Keratinocyte (primary cell): ENCODE measurements around the gene MALRD1. TPM values are rescaled to one million over a fixed set of nuclear protein-coding genes. Genes with fewer than 3 reads are reported as not detected.

ENCODE experiments used
- DNase-seq: peaks from one replicate; pipeline ENCODE4 v3.0.0-alpha.2; 2011; ENCODE audit warnings: low read depth, missing footprints, low spot score
- FAIRE-seq: peaks from 2 replicates; lab custom pipeline; 2011; peaks lifted over from hg19 to GRCh38; lab: Jason Lieb, UNC
- H2AFZ ChIP-seq: 2 replicates; pipeline ENCODE4 v1.6.0; 2012; ENCODE audit warnings: low read length, control low read depth, inconsistent platforms; ENCODE audit not compliant: control insufficient read depth
- H3K27ac ChIP-seq: 2 replicates; pipeline ENCODE4 v1.5.1; 2011; ENCODE audit warnings: low read length; ENCODE audit not compliant: control insufficient read depth, insufficient read depth
- H3K27me3 ChIP-seq: 3 replicates; pipeline ENCODE4 v1.6.0; 2011; ENCODE audit warnings: low read length; ENCODE audit not compliant: control insufficient read depth, insufficient read depth; ENCODE audit errors: extremely low read depth
- H3K36me3 ChIP-seq, 2 experiments: 2 replicates in 1 of 2; 3 replicates in 1 of 2; pipeline ENCODE4 v1.5.1; 2011; ENCODE audit warnings: low read length in 2 of 2, mild to moderate bottlenecking in 1 of 2; ENCODE audit not compliant: control insufficient read depth in 2 of 2, insufficient read depth in 2 of 2; ENCODE audit errors: extremely low read depth in 1 of 2
- H3K4me1 ChIP-seq: 3 replicates; pipeline ENCODE4 v1.5.1; 2011; ENCODE audit warnings: low read length; ENCODE audit not compliant: control insufficient read depth, insufficient read depth; ENCODE audit errors: extremely low read depth
- H3K4me2 ChIP-seq: 3 replicates; pipeline ENCODE4 v1.6.0; 2011; ENCODE audit warnings: low read depth, low read length; ENCODE audit not compliant: control insufficient read depth, insufficient read depth; ENCODE audit errors: extremely low read depth
- H3K4me3 ChIP-seq, 3 experiments: fragments of 200-600 bp in 1 of 3; sonication (generic) in 1 of 3; 2 replicates in 2 of 3; 3 replicates in 1 of 3; pipeline ENCODE4 v1.5.1; 2011 to 2016; ENCODE audit warnings: low read length in 3 of 3, mild to moderate bottlenecking in 3 of 3, control low read depth in 2 of 3, inconsistent platforms in 1 of 3, low read depth in 1 of 3, mixed read lengths in 1 of 3, mixed run types in 1 of 3, moderate library complexity in 1 of 3; ENCODE audit not compliant: control insufficient read depth in 2 of 3, insufficient read depth in 2 of 3; ENCODE audit errors: extremely low read depth in 1 of 3
- H3K79me2 ChIP-seq: 2 replicates; pipeline ENCODE4 v1.6.0; 2012; ENCODE audit warnings: low read length; ENCODE audit not compliant: control insufficient read depth, insufficient read depth
- H3K9ac ChIP-seq: 3 replicates; pipeline ENCODE4 v1.6.0; 2011; ENCODE audit warnings: low read length; ENCODE audit not compliant: control insufficient read depth, insufficient read depth; ENCODE audit errors: extremely low read depth
- H3K9me1 ChIP-seq: 3 replicates; pipeline ENCODE4 v1.6.0; 2011; ENCODE audit warnings: low read length; ENCODE audit not compliant: control insufficient read depth, insufficient read depth; ENCODE audit errors: extremely low read depth
- H3K9me3 ChIP-seq: 2 replicates; pipeline ENCODE4 v1.5.1; 2012; ENCODE audit warnings: low read depth, low read length; ENCODE audit not compliant: control insufficient read depth
- H4K20me1 ChIP-seq: 3 replicates; pipeline ENCODE4 v1.6.0; 2011; ENCODE audit warnings: low read length; ENCODE audit not compliant: control insufficient read depth, insufficient read depth; ENCODE audit errors: extremely low read depth
- EZH2 ChIP-seq: IDR thresholded peaks from one replicate; pipeline ENCODE4 v1.6.1; 2012; ENCODE audit warnings: inconsistent platforms, mild to moderate bottlenecking, low read length, moderate library complexity
- dilution Hi-C: fragments of 300-500 bp; cut with MboI; formaldehyde crosslinking; loops from one replicate; pipeline ENCODE4 v1.7.0; 2020; ENCODE audit warnings: low sequenced_read_pairs; ENCODE audit not compliant: extremely low pct_ligation_motif_present
- polyA plus RNA-seq, 5 experiments: library from polyadenylated mRNA; depleted of rRNA in 3 of 5; stranded (reverse) in 3 of 5; stranded (forward) in 1 of 5; unstranded in 1 of 5; fragments of >200 nt; gene quantifications; 1 replicate in 1 of 5; 2 replicates in 3 of 5; 3 replicates in 1 of 5; pipeline versions ENCODE4 v1.2.1 to v1.2.3, GENCODE V29; 2011 to 2012; ENCODE audit warnings: missing spikeins in 2 of 5, low read depth in 1 of 5, low replicate concordance in 1 of 5
- TF ChIP-seq, protein P1 (sequence below), 3 experiments: IDR thresholded peaks in 1 of 3; conservative IDR thresholded peaks in 1 of 3; optimal IDR thresholded peaks in 1 of 3; 2 replicates in 2 of 3; 3 replicates in 1 of 3; pipeline versions ENCODE3 to v1.5.1; 2011; ENCODE audit warnings: low read length in 3 of 3, mild to moderate bottlenecking in 3 of 3, moderate library complexity in 2 of 3, control low read depth in 1 of 3, inconsistent platforms in 1 of 3; ENCODE audit not compliant: insufficient read depth in 2 of 3; ENCODE audit errors: extremely low read depth in 1 of 3

MALRD1 gene
- polyA plus RNA-seq, 1 donor (not counting 4 experiments of a cell fraction or from before 2014, with no cell fraction given) = not detected

- dilution Hi-C loops = no loop called here
- DNase-seq (no peak), FAIRE-seq (no peak)
- no peak for TF ChIP-seq EZH2
- TF ChIP-seq, protein P1, sequence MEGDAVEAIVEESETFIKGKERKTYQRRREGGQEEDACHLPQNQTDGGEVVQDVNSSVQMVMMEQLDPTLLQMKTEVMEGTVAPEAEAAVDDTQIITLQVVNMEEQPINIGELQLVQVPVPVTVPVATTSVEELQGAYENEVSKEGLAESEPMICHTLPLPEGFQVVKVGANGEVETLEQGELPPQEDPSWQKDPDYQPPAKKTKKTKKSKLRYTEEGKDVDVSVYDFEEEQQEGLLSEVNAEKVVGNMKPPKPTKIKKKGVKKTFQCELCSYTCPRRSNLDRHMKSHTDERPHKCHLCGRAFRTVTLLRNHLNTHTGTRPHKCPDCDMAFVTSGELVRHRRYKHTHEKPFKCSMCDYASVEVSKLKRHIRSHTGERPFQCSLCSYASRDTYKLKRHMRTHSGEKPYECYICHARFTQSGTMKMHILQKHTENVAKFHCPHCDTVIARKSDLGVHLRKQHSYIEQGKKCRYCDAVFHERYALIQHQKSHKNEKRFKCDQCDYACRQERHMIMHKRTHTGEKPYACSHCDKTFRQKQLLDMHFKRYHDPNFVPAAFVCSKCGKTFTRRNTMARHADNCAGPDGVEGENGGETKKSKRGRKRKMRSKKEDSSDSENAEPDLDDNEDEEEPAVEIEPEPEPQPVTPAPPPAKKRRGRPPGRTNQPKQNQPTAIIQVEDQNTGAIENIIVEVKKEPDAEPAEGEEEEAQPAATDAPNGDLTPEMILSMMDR (optimal IDR thresholded peaks at IDR 0.05 in 1 of 3, IDR thresholded peaks at IDR 0.05 in 1 of 3, conservative IDR thresholded peaks at IDR 0.05 in 1 of 3; ENCODE audit: extremely low read depth in 1 of 3, insufficient read depth in 2 of 3, low read length in 3 of 3) = no peak
- no peaks in the 10 kb centered on the region for H3K36me3 ChIP-seq
- H3K9ac ChIP-seq = no peak overlapping the region
- no peaks in the 10 kb centered on the region for H4K20me1 ChIP-seq
- H3K27me3 ChIP-seq = no peaks in the 10 kb centered on the region
- H3K9me3 ChIP-seq = no peaks in the 10 kb centered on the region
- H3K4me2 ChIP-seq = no peak overlapping the region
- no peaks in the 10 kb centered on the region for H3K79me2 ChIP-seq
- no peak overlapping the region for H3K27ac ChIP-seq
- H3K9me1 ChIP-seq = no peaks in the 10 kb centered on the region
- H3K4me3 ChIP-seq = no peak overlapping the region
- no peak overlapping the region for H2AFZ ChIP-seq
- H3K4me1 ChIP-seq = no peaks in the 10 kb centered on the region
These were observed 413.0 kb downstream of the MALRD1 start for GRCh38 chr10:19461588-19461987.

- no peaks in the 10 kb centered on the region for H3K27me3 ChIP-seq
- H3K4me2 ChIP-seq = no peak overlapping the region
- H3K4me3 ChIP-seq = no peak overlapping the region
- no peaks in the 10 kb centered on the region for H3K9me1 ChIP-seq
- dilution Hi-C loops = no loop called here
- no peaks in the 10 kb centered on the region for H3K4me1 ChIP-seq
- TF ChIP-seq, protein P1 (optimal IDR thresholded peaks at IDR 0.05 in 1 of 3, IDR thresholded peaks at IDR 0.05 in 1 of 3, conservative IDR thresholded peaks at IDR 0.05 in 1 of 3; ENCODE audit: extremely low read depth in 1 of 3, insufficient read depth in 2 of 3, low read length in 3 of 3) = no peak
- no peak for TF ChIP-seq EZH2
- no peaks in the 10 kb centered on the region for H4K20me1 ChIP-seq
- FAIRE-seq (no peak), DNase-seq (no peak)
- no peaks in the 10 kb centered on the region for H3K36me3 ChIP-seq
- H3K27ac ChIP-seq = no peak overlapping the region
- H3K79me2 ChIP-seq = no peaks in the 10 kb centered on the region
- H3K9me3 ChIP-seq = no peaks in the 10 kb centered on the region
- H2AFZ ChIP-seq = no peak overlapping the region
- no peak overlapping the region for H3K9ac ChIP-seq
These were observed 418.1 kb downstream of the MALRD1 start for GRCh38 chr10:19466709-19467108.
